SK-N-SH (cell line): ENCODE data around the gene BCHE. TPM values are rescaled to one million over a fixed set of nuclear protein-coding genes. Genes with fewer than 3 reads are reported as not detected.

ENCODE experiments used
- CTCF ChIP-seq: fragments of 200-600 bp; sonication (generic); IDR thresholded peaks from 2 replicates; pipeline ENCODE4 v1.6.1; 2017; ENCODE audit warnings: antibody characterized with exemption, mild to moderate bottlenecking, moderate library complexity
- polyA plus RNA-seq, 3 experiments: library from polyadenylated mRNA; depleted of rRNA; stranded (reverse); fragments of >200 nt; gene quantifications; 2 replicates each; pipeline ENCODE4 v1.2.3, GENCODE V29; 2012

BCHE gene
- polyA plus RNA-seq, 1 of the 3 experiments (the other 2 are of a cell fraction): not detected

- TF ChIP-seq CTCF: no peak
Measured at GRCh38 chr3:165725296-165725695, 111.9 kb downstream of the BCHE start (continued).
